ENCODE results near the gene SDHAF1.

SDHAF1 gene

GRCh38 chr19:36009633-36010379, 14.8 kb downstream of the SDHAF1 start:
- Mint-ChIP-seq H3K4me1 (peaks cover 45% of the 10 kb centered on the region), H3K27ac (no peak overlapping the region), H3K36me3 (ENCODE audit: low read depth) (peaks cover 10% of the 10 kb centered on the region), H3K4me3 (peak overlapping the region; percentile 77), H3K27me3 (ENCODE audit: low read depth, poor library complexity) (peaks cover 7% of the 10 kb centered on the region), H3K9me3 (no peaks in the 10 kb centered on the region)
- no peak for TF ChIP-seq CTCF (IDR thresholded peaks at IDR 0.05)
- no peak for DNase-seq

GRCh38 chr19:36010402-36010801, 15.4 kb downstream of the SDHAF1 start:
- Mint-ChIP-seq H3K36me3 (ENCODE audit: low read depth) (peaks cover 7% of the 10 kb centered on the region), H3K27me3 (ENCODE audit: low read depth, poor library complexity) (peaks cover 7% of the 10 kb centered on the region), H3K9me3 (no peaks in the 10 kb centered on the region), H3K4me3 (peak overlapping the region; percentile 45), H3K27ac (no peak overlapping the region), H3K4me1 (peaks cover 51% of the 10 kb centered on the region)
- no peak for TF ChIP-seq CTCF (IDR thresholded peaks at IDR 0.05)
- no peak for DNase-seq

GRCh38 chr19:36013280-36014011, 18.5 kb downstream of the SDHAF1 start:
- DNase-seq = no peak
- TF ChIP-seq CTCF (IDR thresholded peaks at IDR 0.05) = no peak
- H3K9me3 Mint-ChIP-seq = no peaks in the 10 kb centered on the region
- peaks cover 19% of the 10 kb centered on the region for H3K36me3 Mint-ChIP-seq (ENCODE audit: low read depth)
- H3K27me3 Mint-ChIP-seq (ENCODE audit: low read depth, poor library complexity) = peaks cover 7% of the 10 kb centered on the region
- peak overlapping the region; percentile 46 for H3K27ac Mint-ChIP-seq
- peaks cover 45% of the 10 kb centered on the region for H3K4me1 Mint-ChIP-seq
- peak overlapping the region; percentile 99 for H3K4me3 Mint-ChIP-seq

GRCh38 chr19:36014012-36014924, 19.3 kb downstream of the SDHAF1 start, which contains the start of gene ALKBH6:
ALKBH6 (minus strand) TSS chr19:36014213; CDS start chr19:36013397, 816 bp downstream.
- peak within 1 kb of the TSS; percentile 46 for H3K27ac Mint-ChIP-seq
- H3K4me3 Mint-ChIP-seq = peak within 1 kb of the TSS; percentile 99
- peak; percentile 99 for DNase-seq
- H3K4me1 Mint-ChIP-seq = peaks cover 39% of the 10 kb centered on the region
- H3K9me3 Mint-ChIP-seq = no peaks in the 10 kb centered on the region
- peaks cover 7% of the 10 kb centered on the region for H3K27me3 Mint-ChIP-seq (ENCODE audit: low read depth, poor library complexity)
- H3K36me3 Mint-ChIP-seq (ENCODE audit: low read depth) = peaks cover 24% of the 10 kb centered on the region
- TF ChIP-seq CTCF (IDR thresholded peaks at IDR 0.05) = no peak

GRCh38 chr19:36019061-36019670, 24.2 kb downstream of the SDHAF1 start:
- peaks cover 3% of the 10 kb centered on the region for H3K27me3 Mint-ChIP-seq (ENCODE audit: low read depth, poor library complexity)
- DNase-seq = no peak
- peaks cover 43% of the 10 kb centered on the region for H3K36me3 Mint-ChIP-seq (ENCODE audit: low read depth)
- no peak for TF ChIP-seq CTCF (IDR thresholded peaks at IDR 0.05)
- no peaks in the 10 kb centered on the region for H3K9me3 Mint-ChIP-seq
- H3K4me3 Mint-ChIP-seq = no peak overlapping the region
- H3K4me1 Mint-ChIP-seq = peaks cover 23% of the 10 kb centered on the region
- H3K27ac Mint-ChIP-seq = no peak overlapping the region

Data from nephron progenitor cell (in vitro differentiated cells).